KMS-11 (cell line): ENCODE measurements around the gene PPP1R2.
A peak's percentile ranks its signal among the peaks of the same experiment; 100 is the strongest.

Experiments
- H2AFZ ChIP-seq: fragments of 200-600 bp; sonication (generic); 2 replicates; pipeline ENCODE4 v1.6.1; 2016; ENCODE audit warnings: antibody characterized with exemption, mixed run types, low read depth
- H3K27ac ChIP-seq: fragments of 200-600 bp; sonication (generic); 2 replicates; pipeline ENCODE4 v1.6.1; 2016; ENCODE audit warnings: mild to moderate bottlenecking, mixed run types
- H3K27me3 ChIP-seq: fragments of 200-600 bp; sonication (generic); 2 replicates; pipeline ENCODE4 v1.6.1; 2017; ENCODE audit warnings: mild to moderate bottlenecking, low read depth, mixed run types, moderate library complexity; ENCODE audit not compliant: insufficient read depth
- H3K36me3 ChIP-seq: fragments of 200-600 bp; sonication (generic); 2 replicates; pipeline ENCODE4 v1.6.1; 2017; ENCODE audit warnings: mild to moderate bottlenecking, mixed run types; ENCODE audit not compliant: insufficient read depth
- H3K4me1 ChIP-seq: fragments of 200-600 bp; sonication (generic); 2 replicates; pipeline ENCODE4 v1.6.1; 2016; ENCODE audit warnings: mild to moderate bottlenecking, low read depth, mixed run types; ENCODE audit not compliant: poor library complexity, severe bottlenecking
- H3K4me2 ChIP-seq: fragments of 200-600 bp; sonication (generic); 2 replicates; pipeline ENCODE4 v1.7.0; 2016; ENCODE audit warnings: mild to moderate bottlenecking, mixed run types
- H3K4me3 ChIP-seq: fragments of 200-600 bp; sonication (generic); IDR thresholded peaks from 2 replicates; pipeline ENCODE4 v1.6.1; 2017; ENCODE audit warnings: low read depth, low read length, mixed read lengths; ENCODE audit not compliant: insufficient read depth
- H3K79me2 ChIP-seq: fragments of 200-600 bp; sonication (generic); 2 replicates; pipeline ENCODE4 v1.6.1; 2016; ENCODE audit warnings: low read depth, mixed run types; ENCODE audit not compliant: insufficient read depth
- H3K9ac ChIP-seq: fragments of 200-600 bp; sonication (generic); 2 replicates; pipeline ENCODE4 v1.6.1; 2016; ENCODE audit warnings: mild to moderate bottlenecking, mixed run types
- H4K20me1 ChIP-seq: fragments of 200-600 bp; sonication (generic); 2 replicates; pipeline ENCODE4 v1.6.1; 2016; ENCODE audit warnings: mild to moderate bottlenecking, mixed run types; ENCODE audit not compliant: insufficient read depth
- TF ChIP-seq, protein P1 (sequence below): fragments of 200-600 bp; sonication (generic); conservative IDR thresholded peaks from 2 replicates; pipeline ENCODE4 v1.6.1; 2017; ENCODE audit warnings: low read depth, mild to moderate bottlenecking, antibody characterized with exemption, low read length, moderate library complexity, mixed read lengths

PPP1R2 gene

DNA sequence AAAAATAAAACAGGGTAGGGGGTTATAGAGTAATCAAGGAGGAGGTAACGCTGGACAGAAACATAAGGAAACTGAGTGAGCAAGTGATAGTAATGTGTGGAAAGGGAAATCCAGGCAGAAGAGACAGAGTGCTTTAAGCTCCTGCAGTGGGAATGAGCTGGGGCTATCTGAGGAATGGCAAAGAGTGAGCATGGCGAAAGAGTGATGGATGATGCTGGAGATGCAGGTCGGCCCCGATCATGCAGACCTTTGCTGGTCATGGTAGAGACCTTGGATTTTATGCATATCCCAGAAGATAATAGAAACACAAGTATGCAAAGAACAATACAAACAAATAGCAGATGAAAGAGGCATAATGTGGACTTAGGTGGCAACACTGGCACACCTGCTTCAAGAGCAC is 74.3 kb downstream of the PPP1R2 start:
- Histone ChIP-seq H3K27me3 (no peaks in the 10 kb centered on the region), H3K36me3 (no peaks in the 10 kb centered on the region), H4K20me1 (no peaks in the 10 kb centered on the region), H3K4me3 (no peak overlapping the region), H2AFZ (no peak overlapping the region; the same call in 1 of the 2 replicates), H3K27ac (peak overlapping the region; percentile 55; the same call in 1 of the 2 replicates), H3K4me1 (peaks cover 21% of the 10 kb centered on the region), H3K4me2 (peak overlapping the region; percentile 40; the same call in 1 of the 2 replicates), H3K79me2 (no peaks in the 10 kb centered on the region), H3K9ac (no peak overlapping the region)
- TF ChIP-seq, protein P1, sequence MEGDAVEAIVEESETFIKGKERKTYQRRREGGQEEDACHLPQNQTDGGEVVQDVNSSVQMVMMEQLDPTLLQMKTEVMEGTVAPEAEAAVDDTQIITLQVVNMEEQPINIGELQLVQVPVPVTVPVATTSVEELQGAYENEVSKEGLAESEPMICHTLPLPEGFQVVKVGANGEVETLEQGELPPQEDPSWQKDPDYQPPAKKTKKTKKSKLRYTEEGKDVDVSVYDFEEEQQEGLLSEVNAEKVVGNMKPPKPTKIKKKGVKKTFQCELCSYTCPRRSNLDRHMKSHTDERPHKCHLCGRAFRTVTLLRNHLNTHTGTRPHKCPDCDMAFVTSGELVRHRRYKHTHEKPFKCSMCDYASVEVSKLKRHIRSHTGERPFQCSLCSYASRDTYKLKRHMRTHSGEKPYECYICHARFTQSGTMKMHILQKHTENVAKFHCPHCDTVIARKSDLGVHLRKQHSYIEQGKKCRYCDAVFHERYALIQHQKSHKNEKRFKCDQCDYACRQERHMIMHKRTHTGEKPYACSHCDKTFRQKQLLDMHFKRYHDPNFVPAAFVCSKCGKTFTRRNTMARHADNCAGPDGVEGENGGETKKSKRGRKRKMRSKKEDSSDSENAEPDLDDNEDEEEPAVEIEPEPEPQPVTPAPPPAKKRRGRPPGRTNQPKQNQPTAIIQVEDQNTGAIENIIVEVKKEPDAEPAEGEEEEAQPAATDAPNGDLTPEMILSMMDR, result no peak

DNA sequence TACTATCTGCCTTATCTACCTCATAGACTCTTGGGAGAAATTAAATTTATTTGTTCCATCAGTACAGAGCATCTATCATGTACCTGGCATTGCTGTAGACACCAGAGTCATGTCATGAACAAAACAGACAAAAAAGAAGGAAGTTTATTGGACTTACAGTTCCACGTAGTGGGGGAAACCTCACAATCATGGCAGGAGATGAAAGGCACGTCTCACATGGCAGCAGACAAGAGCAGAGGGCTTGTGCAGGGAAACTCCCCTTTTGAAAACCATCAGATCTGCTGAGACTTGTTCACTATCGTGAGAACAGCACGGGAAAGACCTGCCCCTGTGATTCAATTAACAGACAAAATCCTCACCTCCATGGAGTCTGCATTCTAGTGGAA is 74.7 kb downstream of the PPP1R2 start:
- Histone ChIP-seq H3K27me3 (no peaks in the 10 kb centered on the region), H3K4me2 (peak overlapping the region; percentile 40), H4K20me1 (no peaks in the 10 kb centered on the region), H2AFZ (peak overlapping the region; percentile 38), H3K9ac (peak overlapping the region; percentile 13; the same call in 1 of the 2 replicates), H3K4me1 (peaks cover 21% of the 10 kb centered on the region), H3K27ac (peak overlapping the region; percentile 55), H3K4me3 (peak overlapping the region; percentile 25), H3K79me2 (no peaks in the 10 kb centered on the region), H3K36me3 (no peaks in the 10 kb centered on the region)
- TF ChIP-seq, protein P1, result no peak

DNA sequence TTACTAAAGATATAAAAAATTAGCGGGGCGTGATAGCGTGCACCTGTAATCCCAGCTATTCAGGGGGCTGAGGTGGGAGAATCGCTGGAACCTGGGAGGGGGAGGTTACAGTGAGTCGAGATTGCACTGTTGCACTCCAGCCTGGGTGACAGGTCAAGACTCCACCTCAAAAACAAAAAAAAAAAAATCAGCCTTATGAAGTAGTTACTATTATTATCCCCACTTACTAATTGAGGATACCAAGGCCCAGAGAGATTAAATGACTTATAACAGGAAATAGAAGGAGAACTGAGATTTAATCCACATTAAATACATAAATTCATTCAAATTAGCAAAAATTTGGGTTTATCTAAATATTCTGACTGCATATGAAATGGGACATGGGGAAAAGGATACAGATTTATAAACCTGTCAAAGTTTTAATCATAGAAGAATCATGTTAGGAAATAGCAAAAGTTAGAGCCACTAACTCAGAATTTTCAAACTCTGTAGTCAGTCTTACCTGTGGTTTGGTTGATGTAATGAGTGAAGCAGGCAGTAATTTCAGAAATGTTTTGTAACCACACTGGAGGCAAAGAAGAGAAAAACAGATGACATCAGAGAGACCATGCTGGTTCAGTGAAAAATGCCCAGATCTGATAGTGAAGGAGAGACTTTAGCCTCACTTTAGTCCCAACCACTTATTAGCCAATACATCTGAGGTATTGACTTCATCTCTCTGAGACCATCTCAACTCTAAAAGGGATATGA is 75.3 kb downstream of the PPP1R2 start:
- peak overlapping the region; percentile 40 for H3K4me2 ChIP-seq
- no peaks in the 10 kb centered on the region for H3K27me3 ChIP-seq
- peak overlapping the region; percentile 38 for H2AFZ ChIP-seq
- H3K4me3 ChIP-seq, result peak overlapping the region; percentile 25
- no peaks in the 10 kb centered on the region for H3K36me3 ChIP-seq
- H3K79me2 ChIP-seq, result no peaks in the 10 kb centered on the region
- H3K9ac ChIP-seq, result peak overlapping the region; percentile 13; the same call in 1 of the 2 replicates
- TF ChIP-seq, protein P1, result no peak
- H3K4me1 ChIP-seq, result peaks cover 21% of the 10 kb centered on the region
- peak overlapping the region; percentile 55 for H3K27ac ChIP-seq
- H4K20me1 ChIP-seq, result no peaks in the 10 kb centered on the region

DNA sequence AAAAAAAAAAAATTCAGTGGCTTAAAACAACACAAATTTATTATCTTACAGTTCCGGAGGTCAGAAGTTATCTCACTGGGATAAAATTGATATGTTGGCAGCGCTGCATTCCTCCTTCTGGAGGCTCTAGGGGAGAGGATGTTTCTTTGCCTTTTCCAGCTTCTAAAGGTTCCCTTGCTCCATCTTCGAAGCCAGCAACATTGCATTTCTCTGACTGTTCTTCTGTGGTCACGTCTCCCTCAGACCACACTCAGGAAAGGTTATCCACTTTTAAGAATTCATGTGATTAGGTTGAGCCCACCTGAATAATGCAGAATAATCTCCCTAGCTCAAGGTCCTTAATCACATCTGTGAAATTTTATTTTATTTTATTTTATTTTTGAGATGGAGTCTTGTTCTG is 76.9 kb downstream of the PPP1R2 start:
- Histone ChIP-seq H3K4me1 (peaks cover 21% of the 10 kb centered on the region), H3K4me2 (no peak overlapping the region), H3K9ac (no peak overlapping the region), H3K79me2 (no peaks in the 10 kb centered on the region), H3K27ac (no peak overlapping the region), H3K27me3 (no peaks in the 10 kb centered on the region), H4K20me1 (no peaks in the 10 kb centered on the region), H3K36me3 (no peaks in the 10 kb centered on the region), H2AFZ (no peak overlapping the region), H3K4me3 (no peak overlapping the region)
- TF ChIP-seq, protein P1, result no peak
